Kidney capillary endothelial cell (primary cell): ENCODE data around the gene EPHB1.
"Not testable (repeated sequence)": the region's sequence is repeated elsewhere in the genome, so short reads cannot be mapped to it uniquely, and the experiment has no call there.

ENCODE experiments used
- DNase-seq: peaks from one replicate; pipeline ENCODE4 v3.0.0-alpha.2; 2018; ENCODE audit warnings: low spot score

The EPHB1 gene

DNA sequence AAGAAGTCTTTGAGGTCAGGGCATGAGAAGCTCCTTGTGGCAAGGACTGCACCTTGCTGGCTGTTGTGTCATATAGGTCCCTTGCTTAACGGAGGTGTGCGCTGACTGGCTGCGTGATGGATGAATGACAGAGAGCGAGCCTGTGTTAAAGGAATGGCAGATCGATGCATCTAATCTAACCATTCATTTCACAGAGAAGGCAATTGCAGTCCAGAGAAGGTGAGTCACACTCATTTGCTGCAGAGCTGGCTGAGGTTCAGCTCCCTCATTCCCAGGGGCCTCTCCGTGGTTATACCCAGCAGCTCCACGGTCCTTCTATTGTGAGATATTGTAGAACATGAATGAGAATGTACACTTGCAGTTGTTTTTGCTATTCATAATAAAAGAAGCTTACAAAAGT, 289.3 kb downstream of the EPHB1 start:
- DNase-seq: no peak

DNA sequence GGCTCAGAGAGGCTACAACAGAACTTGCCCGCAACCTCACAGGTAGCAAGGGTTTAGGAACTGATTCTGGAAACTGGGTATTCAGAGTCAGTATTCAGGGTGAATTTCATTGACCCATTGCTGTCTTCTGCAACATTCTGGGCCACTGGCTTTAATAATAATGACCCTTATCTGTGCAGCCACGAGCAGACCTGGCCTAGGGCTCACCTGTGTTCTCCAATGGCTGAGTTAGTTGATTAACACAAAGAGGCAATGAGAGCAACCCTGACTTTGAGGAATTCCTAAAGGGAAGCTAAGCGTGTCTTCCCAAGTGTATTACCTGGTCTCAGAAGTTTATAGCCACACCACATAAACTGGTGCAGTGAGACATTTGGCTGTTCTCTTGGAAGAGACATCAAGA, 289.9 kb downstream of the EPHB1 start:
- DNase-seq: no peak

DNA sequence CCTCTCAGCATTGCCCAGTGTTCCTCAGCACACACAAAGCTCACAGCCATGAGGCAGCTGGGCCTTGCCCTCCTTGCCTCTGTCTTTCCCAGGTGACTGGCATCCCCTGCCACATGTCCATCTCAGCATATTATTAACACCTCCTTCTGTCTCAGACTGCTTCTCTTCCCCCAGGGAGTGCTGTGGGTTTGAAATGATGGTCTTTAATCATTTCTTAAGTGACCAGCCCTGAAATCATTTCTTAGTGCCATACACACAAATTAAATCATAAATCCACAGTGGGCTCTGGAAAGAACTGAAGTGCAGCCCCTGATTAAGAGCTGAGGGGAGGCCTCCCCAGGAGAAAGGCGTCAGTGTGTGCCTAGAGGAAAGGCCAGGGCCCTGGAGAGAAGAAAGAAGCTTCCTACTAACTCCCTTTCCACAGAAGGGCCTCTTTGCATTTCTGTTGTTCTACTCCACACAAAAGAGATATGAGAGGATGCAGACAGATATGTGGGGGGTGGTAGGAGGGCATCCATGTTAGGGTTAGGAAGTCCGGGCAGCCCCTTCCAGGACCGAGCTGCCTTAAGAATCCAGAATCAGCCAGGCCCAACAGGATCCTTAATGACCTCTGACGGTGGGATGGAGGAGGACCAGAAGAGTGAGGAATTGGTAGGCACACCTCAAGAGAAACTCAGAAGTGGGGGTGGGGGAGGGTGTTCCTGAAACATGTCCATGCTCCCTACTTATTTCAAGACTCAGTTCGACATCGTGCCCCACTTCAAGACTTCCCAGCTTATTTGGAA, 290.8 kb downstream of the EPHB1 start:
- DNase-seq: no peak

DNA sequence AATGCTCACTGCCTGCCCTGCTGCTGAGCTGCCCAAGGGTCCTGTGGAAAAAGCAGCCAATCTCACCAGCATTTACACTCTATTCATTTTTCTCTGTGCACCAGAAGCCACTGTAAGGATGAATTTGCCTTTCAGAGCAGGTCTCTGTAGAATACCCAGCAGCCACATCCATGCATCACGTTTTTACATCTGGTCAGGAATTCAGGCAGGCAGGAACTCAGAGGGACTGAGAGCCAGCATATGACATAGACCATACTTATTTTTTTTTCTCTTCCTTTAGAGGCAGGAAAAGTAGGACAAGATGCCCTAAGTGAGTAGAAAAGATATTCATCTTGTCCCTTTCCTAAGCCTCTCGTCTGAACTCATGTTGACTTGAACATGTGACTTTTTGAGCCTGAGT, 292.7 kb downstream of the EPHB1 start:
- no peak for DNase-seq

DNA sequence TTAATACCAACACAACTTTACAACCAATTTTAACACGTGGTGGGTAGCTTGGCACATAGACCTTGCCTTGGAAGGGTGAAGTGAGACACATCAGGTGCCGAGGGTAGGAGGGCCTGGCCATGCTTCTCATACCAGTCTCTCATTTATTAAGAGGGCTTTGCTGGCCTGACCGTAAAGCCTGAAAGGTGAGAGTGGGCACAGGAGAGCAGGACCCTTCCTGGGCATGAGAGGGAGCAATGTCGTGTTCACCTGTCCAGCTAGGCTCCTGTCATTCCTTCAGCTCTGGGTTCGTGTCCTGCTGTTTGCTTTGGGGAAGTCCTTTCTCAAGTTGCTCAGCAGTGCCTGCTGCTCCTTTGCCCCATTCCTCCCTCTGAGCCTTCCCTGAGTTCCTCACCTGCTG, 294.4 kb downstream of the EPHB1 start:
- DNase-seq: no peak

DNA sequence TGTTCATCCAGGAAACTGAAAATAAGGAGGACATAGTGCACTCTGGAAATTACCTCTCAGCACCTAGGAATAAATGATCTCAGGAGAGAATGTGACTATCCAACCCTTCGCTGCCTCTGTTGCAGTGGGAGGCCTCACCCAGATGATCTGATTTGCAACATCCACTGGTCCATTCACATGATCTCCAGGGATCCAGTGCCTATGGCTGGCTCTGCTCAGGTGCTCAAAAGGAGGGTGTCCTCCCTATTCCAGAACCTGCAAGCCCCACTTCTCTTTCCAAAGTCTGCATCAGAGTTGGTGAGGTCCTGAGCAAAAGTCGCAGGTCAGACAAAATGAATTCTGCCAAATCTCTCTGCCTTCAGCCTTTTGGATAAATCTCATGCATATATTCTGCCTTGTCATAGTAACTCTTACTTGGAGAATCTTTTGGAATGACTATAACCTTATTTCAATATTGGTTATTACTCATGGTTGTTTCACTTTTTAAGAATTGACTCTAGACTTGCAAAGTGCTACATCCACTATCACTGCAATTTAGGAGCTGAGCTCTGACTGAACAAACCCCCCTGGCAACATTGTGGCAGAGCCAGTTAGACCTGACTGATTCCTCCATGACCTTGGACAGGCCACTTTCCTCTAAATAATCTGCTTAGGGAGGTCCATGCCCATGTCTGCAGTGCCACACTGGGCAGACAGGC, 295.1 kb downstream of the EPHB1 start:
- DNase-seq: no peak

DNA sequence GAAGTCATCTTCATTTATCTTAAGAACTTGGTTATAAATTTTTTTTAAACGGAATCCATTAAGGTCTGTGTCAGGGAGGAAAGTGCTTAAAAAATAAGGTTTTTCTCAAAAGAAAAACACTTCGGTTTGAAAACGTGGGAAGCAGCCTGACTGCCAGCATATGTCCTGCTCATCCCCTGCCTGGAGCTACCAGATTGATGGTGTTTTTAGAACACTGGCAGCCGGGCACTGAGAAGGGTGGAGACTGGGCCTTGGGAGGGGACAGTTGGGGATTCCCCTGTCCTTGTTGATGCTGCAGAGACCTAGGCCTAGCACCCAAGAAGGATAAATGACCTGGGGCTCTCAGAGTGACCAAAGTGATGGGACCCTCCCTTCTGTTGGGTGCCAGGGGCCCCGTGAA, 296.9 kb downstream of the EPHB1 start:
- DNase-seq: no peak

DNA sequence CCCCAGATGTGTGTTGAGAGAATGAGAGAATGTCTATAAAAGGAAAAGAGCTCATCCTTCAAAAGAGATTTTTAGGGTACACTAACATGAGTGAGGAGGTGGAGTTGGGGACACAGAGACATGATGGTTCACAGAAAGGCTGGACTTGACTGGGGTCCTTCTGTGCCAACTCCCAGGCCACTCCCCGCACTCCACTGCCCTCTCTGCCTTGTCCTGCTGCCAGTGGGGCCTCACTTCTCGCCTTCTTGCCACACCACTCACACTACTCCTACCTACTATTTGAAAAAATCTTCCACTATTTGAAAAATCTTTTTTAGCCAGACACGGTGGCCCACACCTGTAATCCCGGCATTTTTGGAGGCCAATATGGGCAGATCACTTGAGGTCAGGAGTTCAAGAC, 298.1 kb downstream of the EPHB1 start:
- no peak for DNase-seq

DNA sequence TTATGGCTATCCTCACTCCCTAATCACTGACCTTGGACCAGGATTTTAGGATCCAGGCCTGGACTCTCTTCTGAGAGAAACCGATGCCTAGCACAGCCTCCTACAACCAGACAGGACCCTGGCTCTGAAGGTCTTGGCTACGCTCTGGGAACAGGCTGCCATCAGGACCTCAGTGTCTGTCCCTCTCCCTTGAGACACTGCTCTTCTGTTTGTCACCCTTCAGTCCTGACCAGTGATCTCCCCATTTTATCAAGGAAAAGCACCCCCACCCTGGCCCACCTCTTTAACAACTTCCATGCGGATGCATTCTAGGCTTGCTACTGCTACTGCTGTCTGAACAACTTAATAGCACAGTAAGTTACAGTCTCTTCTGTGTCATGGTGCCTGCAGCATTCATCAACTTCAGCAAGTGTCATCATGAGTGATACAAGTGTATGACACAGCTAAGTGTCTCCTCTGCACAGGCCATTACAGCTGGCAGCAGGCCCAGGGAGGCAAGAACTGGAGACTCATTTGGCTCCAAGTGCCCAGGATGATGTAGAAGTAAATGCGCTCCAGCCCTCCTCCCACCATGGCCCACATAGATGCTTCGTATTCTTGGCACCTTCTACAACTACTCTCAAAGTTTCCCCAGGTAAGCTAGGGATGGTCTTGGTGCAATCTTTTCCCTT, 302.4 kb downstream of the EPHB1 start:
- no peak for DNase-seq

DNA sequence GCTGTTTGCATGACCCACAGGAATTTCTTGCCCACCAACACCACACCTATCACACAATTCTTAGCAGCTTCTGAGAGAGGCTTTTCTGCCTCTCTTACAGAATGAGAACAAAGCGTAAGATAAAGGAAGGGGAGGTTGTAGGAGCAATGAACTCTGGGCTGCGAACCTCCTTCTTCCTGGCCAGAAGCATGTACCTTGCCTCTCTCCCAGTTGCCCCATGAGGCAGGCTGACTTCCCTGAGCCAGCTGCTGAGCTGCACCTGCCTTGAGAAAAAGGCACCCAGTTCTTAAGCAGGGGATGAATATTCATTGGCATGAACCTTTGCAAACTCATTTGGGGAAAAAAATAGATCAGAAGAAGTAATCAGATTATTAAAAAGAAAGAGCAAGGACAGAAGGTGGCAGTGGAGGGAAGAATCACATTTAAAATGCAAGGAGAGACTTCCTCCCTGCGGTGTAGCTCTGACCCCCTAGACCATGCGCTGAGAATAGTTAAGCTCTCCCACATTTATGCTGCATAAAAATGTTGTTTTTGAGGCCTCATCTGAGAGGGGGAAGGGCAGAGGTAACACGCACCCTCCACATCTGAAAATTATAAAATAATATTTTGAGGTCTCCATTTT, 304.8 kb downstream of the EPHB1 start:
- DNase-seq: no peak

DNA sequence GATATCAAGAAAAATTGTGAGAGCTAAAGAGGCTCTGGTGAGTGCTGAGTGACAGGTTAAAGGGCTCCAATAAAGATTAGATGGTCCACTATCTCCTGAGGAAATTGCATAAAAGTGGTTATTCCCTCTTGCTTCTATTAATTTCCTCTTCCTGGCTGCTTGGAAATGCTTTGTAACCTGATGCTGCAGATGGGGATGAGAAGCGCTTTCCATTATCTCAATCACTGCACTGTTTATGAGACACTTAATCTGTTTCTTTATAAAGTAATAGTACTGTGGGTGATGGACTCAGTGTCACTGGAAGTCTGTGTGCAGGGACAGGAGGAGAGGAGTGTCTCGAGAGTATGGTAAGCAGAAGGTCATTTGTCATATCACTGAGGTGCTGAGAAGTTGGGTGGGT, 305.3 kb downstream of the EPHB1 start:
- no peak for DNase-seq

DNA sequence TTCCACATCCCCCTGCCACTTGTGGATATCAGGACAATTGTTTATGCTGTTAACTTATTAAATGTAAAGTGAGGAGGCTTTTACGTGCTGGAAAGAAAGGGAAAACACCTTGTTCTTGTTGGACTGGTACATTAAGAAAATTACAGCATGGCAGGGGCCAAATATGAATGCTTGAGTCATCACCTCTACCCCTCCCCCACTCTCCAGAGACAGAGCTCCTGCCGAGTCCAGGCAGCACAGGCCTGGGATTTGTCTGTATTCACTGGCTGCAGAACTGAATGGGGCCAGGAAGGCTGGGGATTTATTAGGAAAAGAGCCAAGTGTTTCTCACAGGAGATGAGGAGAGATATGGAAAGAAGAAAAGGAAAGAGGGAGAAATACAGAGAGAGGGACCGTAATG, 308.9 kb downstream of the EPHB1 start:
- DNase-seq: no peak

DNA sequence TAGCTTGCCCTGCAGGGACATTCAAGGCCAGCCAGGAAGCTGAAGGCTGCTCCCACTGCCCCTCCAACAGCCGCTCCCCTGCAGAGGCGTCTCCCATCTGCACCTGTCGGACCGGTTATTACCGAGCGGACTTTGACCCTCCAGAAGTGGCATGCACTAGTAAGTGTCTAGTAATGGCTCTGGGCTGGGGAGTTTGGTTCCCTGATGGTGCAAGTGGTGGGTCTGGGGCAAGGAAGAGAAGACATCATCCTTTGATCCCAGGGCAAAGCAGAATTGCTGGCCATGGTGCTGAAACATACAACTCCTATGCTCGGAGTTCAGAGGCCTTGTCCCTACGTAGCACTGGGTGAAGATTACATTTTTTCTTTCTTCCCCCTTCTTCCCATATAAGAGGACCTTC, 311.4 kb downstream of the EPHB1 start:
- peak; percentile 24 for DNase-seq

DNA sequence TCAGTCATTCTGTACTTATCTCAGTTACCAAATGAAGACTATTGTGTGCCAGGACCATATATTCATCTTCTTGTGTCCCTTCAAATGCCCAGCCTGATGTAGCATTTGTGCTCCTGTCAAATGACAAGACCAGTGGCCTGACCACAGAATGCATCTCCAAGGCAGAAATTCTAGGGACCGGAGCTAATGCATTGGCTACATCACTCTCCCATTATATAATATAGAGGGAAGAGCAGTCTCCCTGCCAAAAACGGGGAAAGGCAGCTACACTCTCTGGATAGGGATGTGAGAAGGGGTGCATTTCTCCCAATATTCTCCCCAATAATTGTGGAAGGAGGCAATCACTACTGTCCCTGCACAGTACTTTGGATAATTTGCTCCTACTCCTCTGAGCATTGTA, 312.0 kb downstream of the EPHB1 start:
- no peak for DNase-seq

DNA sequence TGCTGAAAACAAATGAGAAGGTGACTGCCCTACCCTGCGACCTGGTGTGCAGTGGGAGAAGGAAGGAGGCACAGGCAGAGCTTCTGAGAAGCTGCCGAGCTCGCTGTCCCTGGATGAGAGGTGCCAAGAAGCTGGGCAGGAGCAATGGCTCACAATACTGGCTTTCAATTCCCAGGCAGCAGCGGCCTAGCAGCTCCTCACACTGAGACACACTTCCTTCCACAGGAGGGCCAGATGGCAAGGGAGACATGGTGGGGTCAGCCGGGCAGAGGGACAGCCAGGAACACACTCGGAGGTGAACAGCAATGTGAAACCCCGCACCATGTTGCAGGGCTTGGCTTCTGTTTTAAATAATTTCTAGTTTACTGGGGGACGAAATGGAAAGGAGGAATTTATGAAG, 314.6 kb downstream of the EPHB1 start:
- no peak for DNase-seq

DNA sequence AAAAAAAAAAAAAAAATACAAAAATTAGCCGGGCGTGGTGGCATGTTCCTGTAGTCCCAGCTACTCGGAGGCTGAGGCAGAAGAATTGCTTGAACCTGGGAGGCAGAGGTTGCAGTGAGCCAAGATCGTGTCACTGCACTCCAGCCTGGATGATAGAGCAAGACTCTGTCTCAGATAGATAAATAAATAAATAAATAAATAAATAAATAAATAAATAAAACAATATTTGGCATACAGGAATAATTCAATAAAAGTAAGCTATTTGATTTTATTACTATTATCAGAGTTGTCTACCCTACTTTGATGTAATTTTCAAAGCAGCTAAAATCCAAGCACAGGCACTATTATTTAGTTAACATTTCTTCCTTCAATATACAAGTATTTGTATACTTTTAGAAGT, 319.5 kb downstream of the EPHB1 start:
- DNase-seq: not testable (repeated sequence)

DNA sequence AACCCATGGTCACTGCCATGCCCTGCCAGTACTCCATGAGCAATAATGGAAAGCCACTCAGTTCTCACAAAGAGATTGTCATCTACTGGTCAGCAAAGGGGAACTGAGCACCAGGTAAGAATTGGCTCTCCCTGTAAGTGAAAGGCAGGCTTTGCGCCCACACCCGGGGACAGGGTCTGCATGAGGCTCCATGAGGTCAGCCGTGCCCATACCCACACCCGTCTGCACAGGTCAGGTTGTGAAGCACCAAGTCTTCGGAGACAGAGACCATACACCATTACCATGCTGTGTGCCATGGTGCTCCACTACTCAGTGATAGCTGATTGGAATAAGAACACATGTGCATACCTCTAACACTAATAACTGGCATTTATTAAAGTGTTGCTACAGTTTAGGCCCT, 322.9 kb downstream of the EPHB1 start:
- DNase-seq: no peak

DNA sequence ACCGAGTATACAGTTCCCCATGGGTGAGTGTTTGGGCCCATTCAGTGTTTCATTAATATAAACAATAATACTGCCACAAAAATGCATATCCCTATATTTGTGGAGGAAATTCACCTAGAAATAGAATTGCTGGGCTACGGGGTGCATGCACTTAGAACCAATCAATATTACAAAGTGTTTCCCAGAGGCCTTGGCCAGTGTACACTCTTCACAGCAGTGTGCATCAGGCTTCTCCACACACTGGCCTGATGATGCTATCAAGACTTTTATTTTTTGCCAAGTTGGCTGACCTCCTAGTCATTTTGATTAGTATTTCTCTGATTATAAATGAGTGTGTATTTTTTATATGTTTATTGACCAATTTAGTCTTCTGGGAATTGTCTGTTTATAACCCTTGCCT, 323.7 kb downstream of the EPHB1 start:
- DNase-seq: no peak

DNA sequence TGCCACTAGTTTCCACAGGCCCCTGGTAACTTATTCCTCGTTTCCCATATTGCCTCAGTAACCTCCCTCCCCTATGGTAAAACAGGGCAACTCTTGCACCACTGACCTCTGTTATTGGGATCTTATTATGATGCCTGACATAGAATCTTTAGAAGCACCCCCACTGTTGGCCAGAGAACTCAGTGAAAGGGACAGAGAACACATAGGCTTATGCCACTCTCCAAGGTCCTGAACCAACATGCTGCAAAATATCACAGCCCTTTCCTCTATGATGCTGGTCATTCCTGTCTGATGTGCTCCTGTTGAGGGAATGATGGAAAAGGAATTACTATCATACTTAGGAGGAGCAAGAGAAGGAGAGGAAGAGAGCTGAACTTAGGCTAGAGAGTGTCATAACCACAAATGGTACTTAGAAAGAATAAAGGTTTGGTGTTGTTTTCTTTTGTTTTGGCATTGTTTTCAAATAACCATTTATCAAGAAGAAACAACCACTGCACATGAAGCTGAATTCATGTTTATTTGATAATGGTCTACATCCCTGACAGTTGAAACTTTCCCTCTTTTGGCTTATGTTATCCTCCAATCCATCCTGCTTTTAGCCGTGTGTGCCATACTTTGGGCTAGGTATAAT, 330.2 kb downstream of the EPHB1 start:
- DNase-seq: peak; percentile 51

DNA sequence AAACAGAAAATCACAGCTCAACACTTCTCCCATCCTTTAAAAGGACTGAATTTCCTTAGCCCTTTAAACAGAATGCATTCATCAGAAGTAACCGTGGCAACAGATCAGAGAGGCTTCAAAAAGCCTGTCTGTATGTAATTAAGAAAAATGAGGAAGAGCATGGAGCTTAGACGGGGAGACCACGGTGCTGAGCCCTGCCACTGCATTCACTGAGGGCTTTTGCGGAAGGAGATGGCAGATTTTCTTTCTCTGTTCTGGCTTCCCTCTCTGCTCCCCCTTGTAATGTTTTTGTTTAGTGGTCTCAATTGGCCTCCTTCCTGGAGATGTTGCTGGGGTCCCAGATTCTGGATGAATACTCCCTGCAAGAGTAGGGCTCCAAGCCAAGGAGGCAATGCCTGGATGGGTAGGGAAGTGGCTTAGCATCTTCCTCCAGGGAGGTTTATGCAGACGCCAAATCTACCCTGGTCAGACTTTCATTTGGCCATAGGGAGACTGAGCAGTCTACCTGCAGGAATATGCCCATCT, 332.9 kb downstream of the EPHB1 start:
- no peak for DNase-seq

DNA sequence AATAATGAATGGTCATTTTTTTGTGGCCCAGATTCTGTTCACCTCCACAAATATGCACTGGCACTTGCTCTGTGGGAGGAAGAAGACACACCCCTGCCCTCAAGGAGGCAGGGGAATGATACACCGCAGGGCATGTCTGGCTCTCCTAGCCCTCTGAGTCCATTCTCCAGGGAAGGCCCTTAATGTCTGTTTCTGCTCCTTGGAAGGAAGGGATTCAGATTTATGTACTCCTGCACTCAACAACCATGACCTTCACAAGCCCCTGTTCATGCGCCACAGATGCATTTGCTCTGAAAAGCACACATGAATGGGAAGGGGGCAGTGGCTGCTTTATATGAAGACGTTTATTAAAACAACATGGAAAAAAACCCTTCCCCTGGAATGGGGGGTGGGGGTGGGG, 333.8 kb downstream of the EPHB1 start:
- DNase-seq: no peak

DNA sequence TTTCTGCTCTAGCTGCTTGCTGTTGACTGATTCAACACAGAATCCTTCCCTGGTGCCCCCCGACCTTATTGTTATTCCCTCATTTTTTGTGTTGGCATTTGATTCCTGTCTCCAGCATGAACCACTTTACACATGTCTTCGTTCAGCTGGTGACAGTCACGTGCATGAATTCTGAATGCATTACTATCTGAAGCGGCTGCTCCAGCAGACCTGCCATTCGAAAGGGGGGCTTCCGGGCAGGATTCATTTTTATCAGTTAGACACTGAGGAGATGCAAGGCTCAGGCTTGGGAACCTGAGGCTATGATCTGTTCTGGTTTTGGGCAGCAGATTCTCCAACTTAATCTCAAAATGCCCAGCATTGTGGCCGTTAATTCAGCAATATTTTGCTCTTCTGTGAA, 336.2 kb downstream of the EPHB1 start:
- DNase-seq: no peak
